HG02870 (cell line): Measurements from ENCODE around the gene SMC4.

ENCODE experiments used
- ATAC-seq: cut with Tn5 transposase; IDR thresholded peaks from one replicate; pipeline ENCODE4 v1.9.1; 2021; ENCODE audit warnings: mild to moderate bottlenecking, moderate library complexity; ENCODE audit not compliant: unreplicated experiment

SMC4 gene

GRCh38 chr3:160394009-160394392, 5.4 kb upstream of the SMC4 start:
- ATAC-seq, result no peak

- ATAC-seq, result no peak
Measured at GRCh38 chr3:160395297-160395696, 4.2 kb upstream of the SMC4 start.

- ATAC-seq, result peak; percentile 6
Measured at GRCh38 chr3:160398820-160399124, 678 bp upstream of the SMC4 start.

- no peak for ATAC-seq
Measured at GRCh38 chr3:160400030-160400701, 716 bp downstream of the SMC4 start.

- no peak for ATAC-seq
Measured at GRCh38 chr3:160400702-160401150, 1.3 kb downstream of the SMC4 start.

- no peak for ATAC-seq
Measured at GRCh38 chr3:160401291-160402095, 2.0 kb downstream of the SMC4 start.

- ATAC-seq, result no peak
Measured at GRCh38 chr3:160402221-160403027, 3.0 kb downstream of the SMC4 start.

- no peak for ATAC-seq
Measured at GRCh38 chr3:160403028-160403545, 3.6 kb downstream of the SMC4 start.

GRCh38 chr3:160403796-160404470, 4.5 kb downstream of the SMC4 start:
- no peak for ATAC-seq

GRCh38 chr3:160409812-160410610, 10.6 kb downstream of the SMC4 start:
- ATAC-seq, result no peak

- no peak for ATAC-seq
Measured at GRCh38 chr3:160412477-160412876, 13.0 kb downstream of the SMC4 start.

- ATAC-seq, result no peak
Measured at GRCh38 chr3:160413613-160414248, 14.3 kb downstream of the SMC4 start.

GRCh38 chr3:160417311-160417710, 17.9 kb downstream of the SMC4 start:
- ATAC-seq, result no peak

- ATAC-seq, result no peak
Measured at GRCh38 chr3:160427832-160428424, 28.5 kb downstream of the SMC4 start.

- no peak for ATAC-seq
Measured at GRCh38 chr3:160434071-160434470, 34.6 kb downstream of the SMC4 start.

GRCh38 chr3:160435095-160435494, 35.6 kb downstream of the SMC4 start:
- no peak for ATAC-seq

GRCh38 chr3:160435747-160436146, 36.3 kb downstream of the SMC4 start:
- no peak for ATAC-seq

- no peak for ATAC-seq
Measured at GRCh38 chr3:160437083-160437455, 37.6 kb downstream of the SMC4 start.

GRCh38 chr3:160440687-160441086, 41.2 kb downstream of the SMC4 start:
- no peak for ATAC-seq
